GM12865 (cell line): ENCODE data around the gene ZNF33A.
"Not testable (repeated sequence)": the region's sequence is repeated elsewhere in the genome, so short reads cannot be mapped to it uniquely, and the experiment has no call there.

Experiments used
- DNase-seq: peaks from one replicate; pipeline ENCODE4 v3.0.0; 2010; ENCODE audit warnings: low read depth
- H3K4me3 ChIP-seq: 2 replicates; pipeline ENCODE4 v1.5.1; 2011; ENCODE audit warnings: mild to moderate bottlenecking, low read depth, low read length, control low read depth
- CTCF ChIP-seq: IDR thresholded peaks from 2 replicates; pipeline ENCODE4 v1.5.1; 2011; ENCODE audit warnings: low read length, control low read depth, low read depth, inconsistent platforms; ENCODE audit not compliant: insufficient read depth; ENCODE audit errors: missing control alignments

The ZNF33A gene

GRCh38 chr10:38016354-38016753, 5.9 kb downstream of the ZNF33A start:
- H3K4me3 ChIP-seq: no peak overlapping the region
- DNase-seq: no peak
- no peak for TF ChIP-seq CTCF

DNA sequence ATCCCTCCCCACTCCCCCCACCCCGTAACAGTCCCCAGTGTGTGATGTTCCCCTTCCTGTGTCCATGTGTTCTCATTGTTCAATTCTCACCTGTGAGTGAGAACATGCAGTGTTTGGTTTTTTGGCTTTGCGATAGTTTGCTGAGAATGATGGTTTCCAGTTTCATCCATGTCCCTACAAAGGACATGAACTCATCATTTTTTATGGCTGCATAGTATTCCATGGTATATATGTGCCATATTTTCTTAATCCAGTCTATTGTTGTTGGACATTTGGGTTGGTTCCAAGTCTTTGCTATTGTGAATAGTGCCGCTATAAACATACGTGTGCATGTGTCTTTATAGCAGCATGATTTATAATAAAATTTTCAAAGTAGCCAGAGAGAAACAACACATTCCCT, 8.6 kb downstream of the ZNF33A start:
- not testable (repeated sequence) for H3K4me3 ChIP-seq, DNase-seq

DNA sequence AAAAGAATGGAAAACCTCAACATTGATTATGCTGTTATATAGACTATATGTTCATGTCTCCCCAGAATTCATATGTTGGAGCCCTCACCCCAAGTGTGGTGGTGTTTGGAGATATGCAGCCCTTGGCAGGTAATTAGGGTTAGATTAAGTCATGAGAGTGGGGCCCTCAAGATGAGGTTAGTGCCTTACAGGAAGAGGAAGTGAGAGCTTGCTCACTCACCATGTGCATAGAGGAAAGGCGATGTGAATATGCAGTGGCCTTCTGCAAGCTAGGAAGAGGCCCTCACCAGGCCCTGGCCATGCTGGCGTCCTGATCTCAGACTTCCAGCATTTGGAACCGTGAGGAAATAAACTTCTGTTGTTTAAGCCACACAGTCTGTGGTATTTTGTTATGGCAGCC, 14.8 kb downstream of the ZNF33A start:
- no peak overlapping the region for H3K4me3 ChIP-seq
- TF ChIP-seq CTCF: no peak
- peak; percentile 65 for DNase-seq

- no peak for TF ChIP-seq CTCF
- H3K4me3 ChIP-seq: no peak overlapping the region
- DNase-seq: no peak
These were observed 17.5 kb downstream of the ZNF33A start for GRCh38 chr10:38027986-38028385.

GRCh38 chr10:38032886-38033285, 22.4 kb downstream of the ZNF33A start:
- TF ChIP-seq CTCF: no peak
- H3K4me3 ChIP-seq: no peak overlapping the region
- DNase-seq: no peak

DNA sequence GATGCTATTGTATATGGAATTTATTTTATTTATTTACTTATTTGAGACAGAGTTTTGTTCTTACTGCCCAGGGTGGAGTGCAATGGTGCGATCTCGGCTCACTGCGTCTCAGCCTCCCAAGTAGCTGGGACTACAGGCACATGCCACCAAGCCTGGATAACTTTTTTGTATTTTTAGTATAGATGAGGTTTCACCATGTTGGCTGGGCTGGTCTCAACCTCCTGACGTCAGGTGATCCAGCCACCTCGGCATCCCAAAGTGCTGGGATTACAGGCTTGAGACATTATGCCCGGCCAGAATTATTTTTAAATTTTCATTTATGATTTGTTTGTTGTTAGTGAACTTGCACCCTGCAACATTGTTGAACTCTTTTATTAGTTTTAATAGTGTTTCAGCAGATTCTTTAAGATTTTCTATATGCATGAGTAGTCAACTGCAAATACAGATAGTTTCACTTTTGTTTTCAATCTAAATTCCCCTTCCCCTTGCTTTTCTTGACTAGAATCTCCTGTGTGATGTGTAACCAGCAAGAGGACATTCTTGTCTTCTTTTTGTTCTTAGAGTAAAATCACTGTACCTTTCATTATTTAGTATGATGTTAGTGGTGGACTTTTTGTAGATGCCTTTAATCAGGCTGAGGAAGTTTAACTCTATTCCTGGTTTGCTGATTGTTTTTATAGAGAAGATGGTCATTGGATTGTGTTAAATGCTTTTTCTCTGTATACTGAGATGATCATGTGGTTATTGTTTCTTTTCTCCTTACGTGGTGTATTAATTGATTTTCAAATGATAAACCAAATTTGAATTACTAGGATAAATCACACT, 27.8 kb downstream of the ZNF33A start:
- TF ChIP-seq CTCF: no peak
- peak; percentile 64 for DNase-seq
- H3K4me3 ChIP-seq: peak overlapping the region; percentile 56

- peak overlapping the region; percentile 56 for H3K4me3 ChIP-seq
These were observed 28.4 kb downstream of the ZNF33A start for GRCh38 chr10:38038932-38039245.

More at GRCh38 chr10:38038932-38039245, 28.4 kb downstream of the ZNF33A start:
- no peak for DNase-seq
- no peak for TF ChIP-seq CTCF
